Kidney glomerular epithelial cell (primary cell): ENCODE measurements around the gene STK24.

Source experiments
- DNase-seq: peaks from one replicate; lab custom pipeline; 2025; lab: John Stamatoyannopoulos, UW

Gene STK24

GRCh38 chr13:98407575-98407974 lies 169.3 kb downstream of the STK24 start:
- DNase-seq, result no peak

GRCh38 chr13:98406971-98407370 lies 169.9 kb downstream of the STK24 start:
- no peak for DNase-seq

GRCh38 chr13:98406427-98406826 lies 170.5 kb downstream of the STK24 start:
- no peak for DNase-seq

GRCh38 chr13:98405690-98406344 lies 171.1 kb downstream of the STK24 start:
- DNase-seq, result no peak

GRCh38 chr13:98405107-98405571 lies 171.8 kb downstream of the STK24 start:
- DNase-seq, result no peak

- no peak for DNase-seq
Observed at GRCh38 chr13:98403076-98403475, 173.8 kb downstream of the STK24 start.

- no peak for DNase-seq
Observed at GRCh38 chr13:98401934-98402333, 175.0 kb downstream of the STK24 start.

GRCh38 chr13:98399756-98400155 lies 177.2 kb downstream of the STK24 start:
- DNase-seq, result no peak

GRCh38 chr13:98398581-98398980 lies 178.3 kb downstream of the STK24 start:
- DNase-seq, result no peak

GRCh38 chr13:98397861-98398260 lies 179.0 kb downstream of the STK24 start:
- DNase-seq, result no peak

GRCh38 chr13:98397221-98397620 lies 179.7 kb downstream of the STK24 start:
- no peak for DNase-seq

- no peak for DNase-seq
Observed at GRCh38 chr13:98396071-98396710, 180.7 kb downstream of the STK24 start.
